HEK293 (cell line): ENCODE measurements around the gene COBL.

Experiments used
- CTCF ChIA-PET: fragments of 350-600 bp; formaldehyde crosslinking; extraction: SDS; loops from one replicate; lab custom pipeline; 2021; ENCODE audit warnings: antibody characterized with exemption; lab: Yijun Ruan, JAX
- POLR2A ChIA-PET: fragments of 300-600 bp; formaldehyde crosslinking; extraction: SDS; loops from one replicate; lab custom pipeline; 2020; ENCODE audit warnings: antibody characterized with exemption, inconsistent platforms; lab: Yijun Ruan, JAX
- H3K27ac ChIP-seq: fragments of 200-500 bp; sonication (Bioruptor generic); 2 replicates; pipeline ENCODE4 v1.5.1; 2014; ENCODE audit warnings: low read depth, low read length, control low read depth, inconsistent platforms; ENCODE audit errors: extremely low read depth
- H3K36me3 ChIP-seq, 2 experiments: fragments of 200-500 bp in 1 of 2; sonication (Bioruptor generic) in 1 of 2; 1 replicate in 1 of 2; 2 replicates in 1 of 2; pipeline ENCODE4 v1.5.1; 2014 to 2017; ENCODE audit warnings: inconsistent platforms in 2 of 2, low read length in 2 of 2; ENCODE audit not compliant: control insufficient read depth in 2 of 2, insufficient read depth in 1 of 2
- H3K4me1 ChIP-seq: fragments of 200-500 bp; sonication (Bioruptor generic); 2 replicates; pipeline ENCODE4 v1.5.1; 2014; ENCODE audit warnings: mild to moderate bottlenecking, low read length, inconsistent platforms; ENCODE audit not compliant: control insufficient read depth, insufficient read depth
- H3K4me3 ChIP-seq: 2 replicates; pipeline ENCODE4 v1.5.1; 2011; ENCODE audit warnings: low read depth, mild to moderate bottlenecking, control low read depth, low read length, moderate library complexity
- H3K9me3 ChIP-seq: fragments of 200-500 bp; sonication (Bioruptor generic); 2 replicates; pipeline ENCODE4 v1.5.1; 2014; ENCODE audit warnings: low read depth, low read length, inconsistent platforms; ENCODE audit not compliant: control insufficient read depth, insufficient read depth
- BCL11A ChIP-seq: fragments of 450-650 bp; formaldehyde crosslinking; IDR thresholded peaks from 2 replicates; pipeline ENCODE4 v1.5.1; 2016; ENCODE audit warnings: low read depth, missing biosample characterization, missing genetic modification characterization
- BCL6B ChIP-seq: fragments of 450-650 bp; formaldehyde crosslinking; IDR thresholded peaks from 2 replicates; pipeline ENCODE4 v1.5.1; 2017; ENCODE audit warnings: missing biosample characterization, missing genetic modification characterization
- EGR2 ChIP-seq: fragments of 450-650 bp; formaldehyde crosslinking; IDR thresholded peaks from 2 replicates; pipeline ENCODE4 v1.5.1; 2016; ENCODE audit warnings: low read depth, missing biosample characterization, missing genetic modification characterization
- KLF17 ChIP-seq: fragments of 450-650 bp; formaldehyde crosslinking; IDR thresholded peaks from 2 replicates; pipeline ENCODE4 v1.5.1; 2016; ENCODE audit warnings: missing biosample characterization, missing genetic modification characterization
- SALL2 ChIP-seq: fragments of 450-650 bp; formaldehyde crosslinking; IDR thresholded peaks from 2 replicates; pipeline ENCODE4 v1.5.0; 2017; ENCODE audit warnings: missing biosample characterization, mild to moderate bottlenecking, missing genetic modification characterization, borderline replicate concordance
- ZBTB17 ChIP-seq: fragments of 450-650 bp; formaldehyde crosslinking; IDR thresholded peaks from 2 replicates; pipeline ENCODE4 v1.5.1; 2016; ENCODE audit warnings: missing biosample characterization, missing genetic modification characterization
- ZBTB48 ChIP-seq: fragments of 450-650 bp; formaldehyde crosslinking; IDR thresholded peaks from 2 replicates; pipeline ENCODE4 v1.5.1; 2016; ENCODE audit warnings: missing biosample characterization, missing genetic modification characterization
- ZFP37 ChIP-seq: fragments of 450-650 bp; formaldehyde crosslinking; IDR thresholded peaks from 2 replicates; pipeline ENCODE4 v1.5.1; 2016; ENCODE audit warnings: missing biosample characterization, missing genetic modification characterization
- ZIC2 ChIP-seq: fragments of 450-650 bp; formaldehyde crosslinking; IDR thresholded peaks from 2 replicates; pipeline ENCODE4 v1.5.1; 2016; ENCODE audit warnings: missing biosample characterization, missing genetic modification characterization
- ZNF148 ChIP-seq: fragments of 450-650 bp; formaldehyde crosslinking; IDR thresholded peaks from 2 replicates; pipeline ENCODE4 v1.5.0; 2017; ENCODE audit warnings: missing biosample characterization, missing genetic modification characterization, borderline replicate concordance
- ZNF248 ChIP-seq: fragments of 450-650 bp; formaldehyde crosslinking; IDR thresholded peaks from 2 replicates; pipeline ENCODE4 v1.5.1; 2017; ENCODE audit warnings: missing biosample characterization, missing genetic modification characterization
- ZNF274 ChIP-seq, 2 experiments: fragments of 200-500 bp in 1 of 2; fragments of 450-650 bp in 1 of 2; sonication (Bioruptor generic) in 1 of 2; formaldehyde crosslinking in 1 of 2; IDR thresholded peaks; 2 replicates each; pipeline versions ENCODE4 v1.5.1 to v1.6.1; 2014 to 2016; ENCODE audit warnings: borderline replicate concordance in 1 of 2, inconsistent platforms in 1 of 2, low read length in 1 of 2, missing biosample characterization in 1 of 2, missing genetic modification characterization in 1 of 2
- ZNF280D ChIP-seq: fragments of 450-650 bp; formaldehyde crosslinking; IDR thresholded peaks from 2 replicates; pipeline ENCODE4 v1.5.1; 2016; ENCODE audit warnings: missing biosample characterization, missing genetic modification characterization
- ZNF302 ChIP-seq: fragments of 450-650 bp; formaldehyde crosslinking; IDR thresholded peaks from 2 replicates; pipeline ENCODE4 v1.5.1; 2016; ENCODE audit warnings: missing biosample characterization, missing genetic modification characterization, low read depth
- ZNF335 ChIP-seq: fragments of 450-650 bp; formaldehyde crosslinking; conservative IDR thresholded peaks from 2 replicates; pipeline ENCODE4 v1.5.1; 2016; ENCODE audit warnings: missing biosample characterization, missing genetic modification characterization
- ZNF391 ChIP-seq: fragments of 450-650 bp; formaldehyde crosslinking; IDR thresholded peaks from 2 replicates; pipeline ENCODE4 v1.5.1; 2016; ENCODE audit warnings: low read depth, missing biosample characterization, missing genetic modification characterization, borderline replicate concordance
- ZNF544 ChIP-seq: fragments of 450-650 bp; formaldehyde crosslinking; IDR thresholded peaks from 2 replicates; pipeline ENCODE4 v1.5.0; 2017; ENCODE audit warnings: missing biosample characterization, missing genetic modification characterization
- ZNF580 ChIP-seq: fragments of 450-650 bp; formaldehyde crosslinking; IDR thresholded peaks from 2 replicates; pipeline ENCODE4 v1.5.1; 2016; ENCODE audit warnings: missing biosample characterization, missing genetic modification characterization
- ZNF585B ChIP-seq: fragments of 450-650 bp; formaldehyde crosslinking; IDR thresholded peaks from 2 replicates; pipeline ENCODE4 v1.5.1; 2016; ENCODE audit warnings: missing biosample characterization, missing genetic modification characterization
- ZNF768 ChIP-seq: fragments of 450-650 bp; formaldehyde crosslinking; IDR thresholded peaks from 2 replicates; pipeline ENCODE4 v1.5.1; 2018; ENCODE audit warnings: missing biosample characterization, mild to moderate bottlenecking, missing genetic modification characterization

COBL gene

GRCh38 chr7:51064688-51065087 lies 251.9 kb downstream of the COBL start:
- Histone ChIP-seq H3K36me3 (no peaks in the 10 kb centered on the region), H3K4me1 (no peaks in the 10 kb centered on the region), H3K4me3 (no peak overlapping the region), H3K9me3 (no peaks in the 10 kb centered on the region), H3K27ac (no peak overlapping the region)
- ChIA-PET CTCF (interaction anchor here (0.7 to 1.1 kb wide), 3 partner anchors 77 to 596 kb away, joined by 3 read pairs; no protein-coding TSS in a partner anchor), POLR2A (no interaction called here)
- no peak for TF ChIP-seq ZNF302
- TF ChIP-seq ZNF585B (tag by site-specific recombination): no peak
- no peak for TF ChIP-seq BCL6B (tag by site-specific recombination)
- no peak for TF ChIP-seq ZNF274 (IDR thresholded peaks at IDR 0.05; ENCODE audit: low read length)
- TF ChIP-seq ZNF274 (tag by site-specific recombination; IDR thresholded peaks at IDR 0.05; ENCODE audit: borderline replicate concordance): no peak
- TF ChIP-seq ZFP37 (tag by site-specific recombination): no peak
- TF ChIP-seq ZBTB17 (tag by site-specific recombination): no peak
- TF ChIP-seq ZNF580 (tag by site-specific recombination): no peak
- TF ChIP-seq ZNF280D (tag by site-specific recombination): no peak
- TF ChIP-seq ZNF391 (tag by site-specific recombination): no peak
- TF ChIP-seq ZNF768 (tag by site-specific recombination): no peak
- TF ChIP-seq ZBTB48 (tag by site-specific recombination): no peak
- TF ChIP-seq ZNF544: no peak
- TF ChIP-seq SALL2: no peak
- no peak for TF ChIP-seq BCL11A (tag by site-specific recombination)
- TF ChIP-seq KLF17: no peak
- TF ChIP-seq ZNF335 (tag by site-specific recombination): no peak
- TF ChIP-seq ZNF248 (tag by site-specific recombination): no peak

GRCh38 chr7:51062222-51062987 lies 254.2 kb downstream of the COBL start:
- no peaks in the 10 kb centered on the region for H3K9me3 ChIP-seq
- H3K4me3 ChIP-seq: no peak overlapping the region
- ChIA-PET CTCF (no interaction called here), POLR2A (no interaction called here)
- no peak for TF ChIP-seq ZNF148 (tag by site-specific recombination)
- peak; percentile 79 for TF ChIP-seq ZIC2 (tag by site-specific recombination)
- no peak for TF ChIP-seq EGR2 (tag by site-specific recombination)
- H3K27ac ChIP-seq: no peak overlapping the region
- no peaks in the 10 kb centered on the region for H3K36me3 ChIP-seq
- H3K4me1 ChIP-seq: no peaks in the 10 kb centered on the region
